Common myeloid progenitor, CD34-positive (primary cell): ENCODE data around the gene ARHGEF19. TPM values are rescaled to one million over a fixed set of nuclear protein-coding genes. Genes with fewer than 3 reads are reported as not detected.
"Not testable (repeated sequence)": the region's sequence is repeated elsewhere in the genome, so short reads cannot be mapped to it uniquely, and the experiment has no call there.

Source experiments
- CTCF ChIA-PET: fragments of 350-600 bp; sonication (Branson Sonifier 250); formaldehyde crosslinking; loops from one replicate; lab custom pipeline; 2021; ENCODE audit warnings: antibody characterized with exemption; lab: Charles Lee
- POLR2A ChIA-PET: fragments of 350-600 bp; sonication (Branson Sonifier 250); formaldehyde crosslinking; loops from one replicate; lab custom pipeline; 2021; ENCODE audit warnings: antibody characterized with exemption; lab: Charles Lee
- DNase-seq, 3 donors: peaks; one replicate each; pipeline versions ENCODE4 v3.0.0 to v3.0.0-alpha.2; 2013
- H3K27ac ChIP-seq, 2 experiments: 1 replicate in 1 of 2; 2 replicates in 1 of 2; pipeline ENCODE4 v1.7.0; 2013; ENCODE audit warnings: inconsistent platforms in 2 of 2, low read length in 2 of 2, mild to moderate bottlenecking in 2 of 2, low read depth in 1 of 2, moderate library complexity in 1 of 2; ENCODE audit not compliant: severe bottlenecking in 2 of 2, insufficient read depth in 1 of 2, poor library complexity in 1 of 2
- H3K27me3 ChIP-seq, 5 experiments: replicated peaks in 2 of 5; 1 replicate in 3 of 5; 2 replicates in 2 of 5; pipeline versions ENCODE4 v1.6.1 to v1.7.0; 2013; ENCODE audit warnings: low read length in 4 of 5, mild to moderate bottlenecking in 2 of 5, moderate library complexity in 2 of 5, inconsistent platforms in 1 of 5; ENCODE audit not compliant: insufficient read depth in 5 of 5, control insufficient read depth in 4 of 5
- H3K36me3 ChIP-seq, 4 experiments: 1 replicate in 2 of 4; 2 replicates in 2 of 4; pipeline versions ENCODE4 v1.6.1 to v1.7.0; 2013; ENCODE audit warnings: low read length in 3 of 4, control low read depth in 1 of 4, mild to moderate bottlenecking in 1 of 4; ENCODE audit not compliant: control insufficient read depth in 4 of 4, insufficient read depth in 4 of 4
- H3K4me1 ChIP-seq, 4 experiments: 1 replicate in 3 of 4; 2 replicates in 1 of 4; pipeline versions ENCODE4 v1.6.1 to v1.7.1; 2013; ENCODE audit warnings: low read length in 3 of 4, mild to moderate bottlenecking in 3 of 4, control low read depth in 1 of 4, inconsistent platforms in 1 of 4, moderate library complexity in 1 of 4; ENCODE audit not compliant: control insufficient read depth in 4 of 4, insufficient read depth in 4 of 4; ENCODE audit errors: control extremely low read depth in 1 of 4
- H3K4me3 ChIP-seq, 7 experiments: 1 replicate in 4 of 7; 2 replicates in 3 of 7; pipeline versions ENCODE4 v1.5.1 to v1.7.0; 2013; ENCODE audit warnings: mild to moderate bottlenecking in 7 of 7, low read length in 6 of 7, moderate library complexity in 6 of 7, inconsistent platforms in 2 of 7, low read depth in 2 of 7, control low read depth in 1 of 7; ENCODE audit not compliant: insufficient read depth in 4 of 7, control insufficient read depth in 1 of 7; ENCODE audit errors: extremely low read depth in 1 of 7
- H3K9me3 ChIP-seq, 5 experiments: 1 replicate in 4 of 5; 2 replicates in 1 of 5; pipeline versions ENCODE4 v1.6.1 to v1.7.1; 2013; ENCODE audit warnings: low read length in 4 of 5, mild to moderate bottlenecking in 2 of 5, inconsistent platforms in 1 of 5, low read depth in 1 of 5, moderate library complexity in 1 of 5; ENCODE audit not compliant: control insufficient read depth in 4 of 5, insufficient read depth in 2 of 5; ENCODE audit errors: control extremely low read depth in 1 of 5
- WGBS: methylation state at CpG from one replicate; pipeline ENCODE4 v1.1.5; 2013; ENCODE audit not compliant: insufficient coverage; 5-methylcytosine and 5-hydroxymethylcytosine counted together
- polyA plus RNA-seq: library from polyadenylated mRNA; unstranded; fragments of 120-200 nt; gene quantifications from one replicate; pipeline ENCODE4 v1.2.1, GENCODE V29; 2013

Gene ARHGEF19
- polyA plus RNA-seq: 6.4 TPM

DNA sequence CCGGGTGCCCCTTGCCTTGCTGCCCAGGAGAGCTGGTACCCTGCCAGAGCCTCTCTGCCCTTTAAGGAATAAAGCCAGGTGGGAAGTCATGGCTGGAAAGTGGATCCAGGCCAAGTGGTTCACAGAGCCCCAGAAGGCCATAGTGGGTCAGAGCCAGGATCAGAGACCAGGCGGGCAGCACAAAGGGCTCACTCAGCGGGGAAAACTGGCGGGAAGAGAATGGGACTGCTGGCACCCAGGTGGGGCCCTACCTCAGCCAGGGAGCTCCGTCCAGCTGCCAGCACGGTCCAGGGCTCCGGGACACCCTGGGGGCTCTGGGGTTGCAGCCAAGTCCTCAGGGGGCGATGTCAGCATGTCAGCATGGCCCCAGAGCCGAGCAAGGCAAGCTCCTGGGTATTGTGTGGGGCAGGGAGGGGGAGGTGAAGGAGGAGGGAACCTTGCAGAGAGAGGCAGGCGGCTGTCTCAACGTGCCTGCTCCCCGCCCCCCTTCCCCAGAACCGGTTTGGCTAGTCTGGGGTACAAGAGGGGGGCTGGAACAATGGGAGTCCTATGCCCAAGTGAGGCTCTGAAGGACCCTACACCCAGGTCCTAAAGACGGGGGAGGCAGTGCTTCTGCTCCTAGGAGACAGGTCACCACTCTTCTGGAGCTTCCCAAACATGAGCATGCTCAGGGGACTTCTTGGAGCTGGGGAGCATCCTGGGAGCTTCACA, at the start of gene ARHGEF19:
Gene ARHGEF19, minus strand, starts transcription at position 402 of the 711 bp plus-strand sequence. CDS start 3,598 bp downstream, outside the sequence.
- Histone ChIP-seq H3K4me3 (no peak within 1 kb of the TSS), H3K36me3 (no peaks in the 10 kb centered on the region), H3K9me3 (no peaks in the 10 kb centered on the region), H3K27me3 (peaks cover 0 to 9% (median 0%) of the 10 kb centered on the region in 5 experiments), H3K4me1 (peaks cover 6 to 18% (median 17%) of the 10 kb centered on the region in 4 experiments), H3K27ac (no peak within 1 kb of the TSS)
- DNase-seq: no peak
- POLR2A ChIA-PET: no interaction called here
- 69% methylated on average over 14 of the region's 14 CpGs for WGBS
- CTCF ChIA-PET: interaction anchor here (1.5 to 1.7 kb wide), 2 partner anchors 24 kb away, joined by 5 read pairs; partner anchors contain the start of gene CPLANE2

DNA sequence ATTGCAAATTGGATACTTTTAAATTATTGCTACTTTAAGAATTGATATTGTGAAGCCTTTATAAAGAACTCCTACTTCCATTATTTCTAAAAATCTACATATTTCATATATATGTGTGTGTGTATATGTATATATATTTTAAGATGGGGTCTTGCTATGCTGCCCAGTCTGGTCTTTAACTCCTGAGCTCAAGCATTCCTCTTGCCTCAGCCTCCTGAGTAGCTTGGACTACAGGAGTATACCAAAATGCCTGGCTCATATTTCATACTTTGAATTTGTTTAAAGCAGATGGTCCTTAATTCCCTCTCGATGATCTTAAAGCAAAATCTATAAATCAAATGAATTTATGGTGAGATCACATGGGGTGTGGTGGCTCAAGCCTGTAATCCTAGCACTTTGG, 49.6 kb upstream of the ARHGEF19 start:
- Histone ChIP-seq H3K27me3 (no peaks in the 10 kb centered on the region), H3K9me3 (no peaks in the 10 kb centered on the region), H3K4me1 (peaks cover 0 to 11% (median 7%) of the 10 kb centered on the region in 4 experiments), H3K36me3 (peaks cover 0 to 2% (median under 1%) of the 10 kb centered on the region in 4 experiments), H3K27ac (no peak overlapping the region), H3K4me3 (no peak overlapping the region)
- ChIA-PET CTCF (interaction anchor here (1.4 to 1.8 kb wide), 2 partner anchors 14 to 31 kb away, joined by 5 read pairs; no protein-coding TSS in a partner anchor), POLR2A (no interaction called here)
- WGBS: 100% methylated on average over 1 of the region's 1 CpG
- DNase-seq: no peak

DNA sequence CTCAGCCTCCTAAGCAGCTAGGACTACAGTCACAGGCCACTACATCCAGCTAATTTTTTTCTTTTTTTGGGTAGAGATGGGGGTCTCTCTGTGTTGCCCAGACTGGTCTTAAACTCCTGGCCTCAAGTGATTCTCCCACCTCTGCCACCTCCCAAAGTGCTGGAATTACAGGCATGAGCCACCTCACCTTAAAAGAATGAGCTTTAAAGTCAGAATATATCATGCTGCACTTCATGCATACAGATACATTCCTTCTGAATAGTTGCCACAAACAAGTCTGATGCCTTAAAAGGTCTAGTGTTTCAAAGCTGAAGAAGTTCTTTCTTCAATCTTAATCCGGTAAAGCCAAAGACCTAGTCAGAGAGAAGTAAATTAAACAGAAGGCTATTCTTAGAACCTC, 48.4 kb upstream of the ARHGEF19 start:
- CTCF ChIA-PET: interaction anchor here (1.2 to 1.4 kb wide), 2 partner anchors 32 to 179 kb away, joined by 3 to 5 read pairs; no protein-coding TSS in a partner anchor
- Histone ChIP-seq H3K36me3 (peaks cover 2 to 6% (median 4%) of the 10 kb centered on the region in 4 experiments), H3K27ac (no peak overlapping the region), H3K27me3 (no peaks in the 10 kb centered on the region), H3K4me3 (no peak overlapping the region), H3K9me3 (no peaks in the 10 kb centered on the region), H3K4me1 (no peaks in the 10 kb centered on the region)
- DNase-seq: no peak
- WGBS: no CpG with 5 or more reads among the region's 1 CpG
- POLR2A ChIA-PET: interaction anchor here (0.6 to 0.7 kb wide), 3 partner anchors 21 to 183 kb away, joined by 3 to 6 read pairs (median 4); partner anchors contain the start of gene CPLANE2

DNA sequence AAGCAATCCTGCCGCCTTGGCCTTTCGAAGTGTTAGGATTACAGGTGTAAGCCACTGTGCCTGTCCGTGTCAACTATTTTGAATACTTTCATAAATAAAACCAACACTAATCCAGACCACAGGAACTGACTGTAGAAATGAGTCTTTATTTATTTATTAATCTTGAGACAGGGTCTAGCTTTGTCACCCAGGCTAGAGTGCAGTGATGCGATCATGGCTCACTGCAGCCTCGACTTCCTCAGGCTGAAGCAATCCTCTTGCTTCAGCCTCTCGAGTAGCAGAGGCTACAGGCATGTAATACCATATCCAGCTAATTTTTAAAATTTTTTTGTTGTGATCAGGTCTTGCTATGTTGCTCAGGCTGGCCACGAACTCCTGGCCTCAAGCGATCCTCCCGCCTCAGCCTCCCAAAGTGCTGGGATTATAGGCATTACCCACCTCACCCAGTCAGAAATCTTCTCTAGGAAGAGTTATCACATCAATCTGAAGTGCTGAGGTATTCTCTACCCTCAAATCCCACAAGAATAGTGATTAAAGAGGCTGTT, 46.2 kb upstream of the ARHGEF19 start:
- no peaks in the 10 kb centered on the region for H3K27me3 ChIP-seq
- peaks cover 7 to 23% (median 16%) of the 10 kb centered on the region in 4 experiments for H3K36me3 ChIP-seq
- no peak overlapping the region for H3K4me3 ChIP-seq
- H3K9me3 ChIP-seq: no peaks in the 10 kb centered on the region
- 83% methylated on average over 3 of the region's 9 CpGs for WGBS
- ChIA-PET CTCF (interaction anchor here (1.3 to 1.5 kb wide), 3 partner anchors 10 to 54 kb away, joined by 4 to 5 read pairs (median 4); no protein-coding TSS in a partner anchor), POLR2A (no interaction called here)
- no peak overlapping the region for H3K27ac ChIP-seq
- H3K4me1 ChIP-seq: no peaks in the 10 kb centered on the region
- no peak for DNase-seq

DNA sequence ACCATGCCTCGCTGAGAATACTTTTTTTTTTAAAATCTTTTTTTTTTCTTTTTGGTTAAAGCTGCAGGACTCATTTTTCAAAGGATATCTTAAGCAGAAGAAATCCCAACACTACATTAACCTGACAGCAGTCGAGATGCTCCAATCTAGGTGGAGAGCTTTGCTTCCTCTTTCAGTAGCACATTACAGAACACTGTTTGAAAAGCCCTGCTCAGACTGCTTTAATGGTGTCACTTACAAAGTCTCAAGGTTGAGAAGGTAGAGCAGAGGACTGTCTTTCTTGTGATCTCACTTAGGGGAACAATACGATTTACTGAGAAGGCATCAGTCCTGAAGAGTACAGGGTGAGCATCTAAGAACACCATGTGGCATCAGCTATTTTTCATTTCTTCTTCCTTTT, 45.5 kb upstream of the ARHGEF19 start:
- Histone ChIP-seq H3K36me3 (peaks cover 10 to 29% (median 19%) of the 10 kb centered on the region in 4 experiments), H3K4me3 (no peak overlapping the region), H3K9me3 (no peaks in the 10 kb centered on the region), H3K4me1 (no peaks in the 10 kb centered on the region), H3K27me3 (no peaks in the 10 kb centered on the region), H3K27ac (no peak overlapping the region)
- POLR2A ChIA-PET: no interaction called here
- no peak for DNase-seq
- WGBS: 88% methylated on average over 3 of the region's 3 CpGs
- CTCF ChIA-PET: interaction anchor here (1.3 to 1.5 kb wide), 3 partner anchors 9 to 53 kb away, joined by 4 to 5 read pairs (median 4); no protein-coding TSS in a partner anchor

DNA sequence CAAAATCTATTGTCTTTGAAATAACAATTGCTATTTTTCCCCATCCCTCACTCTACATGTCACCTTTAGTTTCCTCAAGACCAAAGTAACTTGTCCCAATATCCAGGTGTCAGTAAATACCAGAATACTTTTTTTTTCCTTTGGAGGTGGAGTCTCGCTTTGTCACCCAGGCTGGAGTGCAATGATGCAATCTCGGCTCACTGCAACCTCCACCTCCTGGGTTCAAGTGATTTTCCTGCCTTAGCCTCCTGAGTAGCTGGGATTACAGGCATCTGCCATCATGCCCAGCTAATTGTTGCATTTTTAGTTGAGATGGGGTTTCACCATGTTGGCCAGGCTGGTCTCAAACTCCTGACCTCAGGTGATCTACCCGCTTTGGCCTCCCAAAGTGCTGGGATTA, 45.1 kb upstream of the ARHGEF19 start:
- H3K27ac ChIP-seq, H3K4me1 ChIP-seq, DNase-seq, H3K27me3 ChIP-seq, POLR2A ChIA-PET, H3K4me3 ChIP-seq, H3K9me3 ChIP-seq: not testable (repeated sequence)
- 100% methylated on average over 3 of the region's 3 CpGs for WGBS
- CTCF ChIA-PET: interaction anchor here (1.3 to 1.5 kb wide), 3 partner anchors 9 to 53 kb away, joined by 4 to 5 read pairs (median 4); no protein-coding TSS in a partner anchor
- H3K36me3 ChIP-seq: peaks cover 10 to 33% (median 20%) of the 10 kb centered on the region in 4 experiments
